HFFc6 (cell line): ENCODE results near the gene GDF7. TPM values are rescaled to one million over a fixed set of nuclear protein-coding genes. Genes with fewer than 3 reads are reported as not detected.

Experiments used
- DNase-seq: peaks from one replicate; pipeline ENCODE4 v3.0.0-alpha.2; 2018
- H3K27ac Mint-ChIP-seq: 2 replicates; pipeline ENCODE4 v1.8.0; 2020; ENCODE audit warnings: mild to moderate bottlenecking, mixed read lengths
- H3K27me3 Mint-ChIP-seq: 2 replicates; pipeline ENCODE4 v1.8.0; 2021; ENCODE audit warnings: mild to moderate bottlenecking, moderate library complexity, mixed read lengths; ENCODE audit not compliant: insufficient read depth
- H3K36me3 Mint-ChIP-seq: 2 replicates; pipeline ENCODE4 v1.8.0; 2021; ENCODE audit warnings: low read depth, mixed read lengths
- H3K4me1 Mint-ChIP-seq: 2 replicates; pipeline ENCODE4 v1.8.0; 2020; ENCODE audit warnings: low read depth, mixed read lengths
- H3K4me3 Mint-ChIP-seq: 2 replicates; pipeline ENCODE4 v1.8.0; 2020; ENCODE audit warnings: mild to moderate bottlenecking, moderate library complexity, mixed read lengths
- H3K9me3 Mint-ChIP-seq: 2 replicates; pipeline ENCODE4 v1.8.0; 2020; ENCODE audit warnings: mild to moderate bottlenecking, mixed read lengths
- total RNA-seq, 6 experiments: library from RNA; stranded (reverse); fragmentation: NEBNext Ultra II Directional; extraction: Animal tissue kit (Norgen Biotek cat#: 25700); gene quantifications; 2 replicates in 1 of 6; 3 replicates in 5 of 6; pipeline ENCODE4 v1.2.3, GENCODE V29; 2021
- TF ChIP-seq, protein P1 (sequence below): fragments of 200-600 bp; sonication (generic); IDR thresholded peaks from 2 replicates; pipeline ENCODE4 v1.5.0; 2021; ENCODE audit warnings: antibody characterized with exemption, mild to moderate bottlenecking

Gene GDF7
- total RNA-seq, 6 experiments from 2014 or later: 0.05 TPM; not detected in 5

DNA sequence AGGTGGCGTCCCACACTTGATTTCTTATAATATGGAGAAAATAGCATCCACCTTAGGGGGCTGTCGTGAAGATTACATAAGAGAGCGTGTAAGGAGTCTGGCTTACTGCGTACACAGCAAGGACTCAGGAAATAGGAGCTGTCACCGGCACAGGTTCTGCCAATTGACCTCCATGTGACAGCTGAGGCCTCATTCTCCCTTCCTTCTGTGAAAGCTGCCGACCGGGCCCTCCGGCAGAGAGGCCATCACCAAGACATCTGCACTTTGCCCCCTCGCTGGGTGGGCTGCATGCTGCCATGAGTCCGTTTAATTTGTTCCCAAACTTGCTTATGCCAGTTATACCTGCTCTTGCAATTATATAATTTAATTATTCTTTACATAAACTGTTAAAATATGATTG lies 43.7 kb upstream of the GDF7 start:
- H3K36me3 Mint-ChIP-seq: 0 out of 2 replicates have a peak, but pooled peaks cover 6% of the 10 kb centered on the region
- no peaks in the 10 kb centered on the region for H3K9me3 Mint-ChIP-seq
- peaks cover 3% of the 10 kb centered on the region; the same call in 1 of the 2 replicates for H3K27me3 Mint-ChIP-seq
- DNase-seq: no peak
- TF ChIP-seq, protein P1, sequence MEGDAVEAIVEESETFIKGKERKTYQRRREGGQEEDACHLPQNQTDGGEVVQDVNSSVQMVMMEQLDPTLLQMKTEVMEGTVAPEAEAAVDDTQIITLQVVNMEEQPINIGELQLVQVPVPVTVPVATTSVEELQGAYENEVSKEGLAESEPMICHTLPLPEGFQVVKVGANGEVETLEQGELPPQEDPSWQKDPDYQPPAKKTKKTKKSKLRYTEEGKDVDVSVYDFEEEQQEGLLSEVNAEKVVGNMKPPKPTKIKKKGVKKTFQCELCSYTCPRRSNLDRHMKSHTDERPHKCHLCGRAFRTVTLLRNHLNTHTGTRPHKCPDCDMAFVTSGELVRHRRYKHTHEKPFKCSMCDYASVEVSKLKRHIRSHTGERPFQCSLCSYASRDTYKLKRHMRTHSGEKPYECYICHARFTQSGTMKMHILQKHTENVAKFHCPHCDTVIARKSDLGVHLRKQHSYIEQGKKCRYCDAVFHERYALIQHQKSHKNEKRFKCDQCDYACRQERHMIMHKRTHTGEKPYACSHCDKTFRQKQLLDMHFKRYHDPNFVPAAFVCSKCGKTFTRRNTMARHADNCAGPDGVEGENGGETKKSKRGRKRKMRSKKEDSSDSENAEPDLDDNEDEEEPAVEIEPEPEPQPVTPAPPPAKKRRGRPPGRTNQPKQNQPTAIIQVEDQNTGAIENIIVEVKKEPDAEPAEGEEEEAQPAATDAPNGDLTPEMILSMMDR: no peak
- peaks cover 8% of the 10 kb centered on the region for H3K4me1 Mint-ChIP-seq
- H3K4me3 Mint-ChIP-seq: no peak overlapping the region
- no peak overlapping the region for H3K27ac Mint-ChIP-seq

DNA sequence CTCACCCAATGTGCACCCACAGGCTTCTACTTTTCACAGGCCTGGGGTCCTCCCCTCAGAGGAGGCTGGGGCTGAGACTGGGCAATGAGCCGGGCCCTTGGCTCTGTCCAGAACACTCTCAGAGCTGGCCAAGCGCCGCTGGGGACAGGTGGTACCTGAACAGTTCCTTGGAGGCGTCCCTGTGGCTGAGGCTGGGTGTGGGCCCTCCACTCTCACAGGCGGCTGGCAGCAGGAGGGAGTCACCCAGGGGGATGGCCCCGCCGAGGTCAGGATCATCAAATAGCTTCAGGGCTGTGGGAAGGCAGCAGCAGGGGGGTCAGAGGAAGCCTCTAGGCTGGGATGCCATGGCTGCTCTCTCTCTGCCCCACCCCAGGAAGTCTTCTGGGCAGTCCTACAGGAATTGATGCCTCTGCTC lies 43.2 kb upstream of the GDF7 start:
- Mint-ChIP-seq H3K27me3 (peaks cover 5% of the 10 kb centered on the region; the same call in 1 of the 2 replicates), H3K9me3 (no peaks in the 10 kb centered on the region), H3K4me3 (no peak overlapping the region), H3K27ac (no peak overlapping the region), H3K36me3 (0 out of 2 replicates have a peak, but pooled peaks cover 6% of the 10 kb centered on the region), H3K4me1 (peaks cover 6% of the 10 kb centered on the region; the same call in 1 of the 2 replicates)
- TF ChIP-seq, protein P1: no peak
- DNase-seq: no peak

DNA sequence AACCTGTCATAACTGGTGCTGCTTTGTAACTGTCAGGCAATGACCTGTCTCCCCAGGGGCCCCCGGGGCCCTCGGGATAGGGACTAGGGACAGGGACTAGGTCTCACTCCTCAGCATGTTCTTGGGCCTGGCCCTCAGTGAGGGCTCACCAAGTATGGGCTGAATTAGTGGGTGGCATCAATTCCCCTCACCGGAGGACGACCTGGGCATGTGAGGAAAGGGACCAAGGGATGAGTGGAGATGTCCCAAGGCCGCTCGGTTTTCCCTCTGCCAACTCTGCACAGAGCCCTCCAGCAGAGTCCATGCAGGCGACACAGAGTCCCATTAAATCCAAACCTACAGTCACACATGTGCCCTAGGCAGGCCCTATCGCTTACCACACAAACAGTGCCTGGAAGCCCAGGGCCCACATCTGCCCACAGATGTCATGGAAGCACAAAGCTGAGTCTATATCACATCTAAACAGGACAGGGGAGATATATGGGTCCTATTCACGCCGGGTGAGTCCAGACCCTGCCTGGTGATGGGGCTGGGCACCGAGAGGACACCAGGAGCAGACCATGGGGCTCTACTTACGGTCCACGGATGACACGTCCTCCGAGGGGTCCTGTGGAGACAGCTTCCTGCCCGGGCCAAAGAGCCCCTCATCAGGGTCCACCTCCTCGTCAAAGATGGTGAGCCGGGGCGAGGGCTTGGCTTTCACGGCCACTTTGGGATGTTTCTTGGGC lies 42.6 kb upstream of the GDF7 start:
- no peak for DNase-seq
- TF ChIP-seq, protein P1: no peak
- Mint-ChIP-seq H3K9me3 (no peaks in the 10 kb centered on the region), H3K27me3 (peaks cover 5% of the 10 kb centered on the region; the same call in 1 of the 2 replicates), H3K4me1 (peaks cover 4% of the 10 kb centered on the region; the same call in 1 of the 2 replicates), H3K36me3 (0 out of 2 replicates have a peak, but pooled peaks cover 6% of the 10 kb centered on the region), H3K4me3 (no peak overlapping the region), H3K27ac (no peak overlapping the region)

DNA sequence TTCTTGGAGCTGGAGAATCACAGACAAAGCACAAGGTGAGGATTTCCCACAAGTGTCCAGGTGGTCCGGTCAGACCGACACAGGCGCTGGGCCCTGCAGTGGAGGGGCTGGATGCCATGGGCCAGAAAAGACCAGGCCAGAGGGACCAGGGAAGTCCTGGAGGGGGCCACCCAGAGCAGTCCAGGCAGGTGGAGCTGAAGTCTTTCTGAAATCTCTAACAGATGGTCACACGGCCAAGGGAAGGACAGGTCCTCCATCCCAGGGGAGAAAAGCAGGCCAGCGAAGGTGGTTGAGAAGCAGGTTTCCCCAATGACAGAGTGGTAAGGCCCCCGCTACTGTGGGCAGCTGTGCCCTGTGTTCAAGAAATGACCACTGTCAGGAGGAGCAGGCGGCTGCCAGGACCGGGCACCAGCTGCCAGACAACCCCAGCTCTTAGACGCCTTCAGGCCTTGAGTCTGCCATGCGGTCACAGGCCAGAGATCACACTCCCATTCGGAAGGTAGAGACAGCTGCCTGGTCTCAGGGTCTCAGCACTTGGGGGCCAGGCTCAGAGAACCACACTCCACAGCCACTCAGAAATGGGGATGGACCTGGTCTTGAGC lies 42.0 kb upstream of the GDF7 start:
- H3K9me3 Mint-ChIP-seq: no peaks in the 10 kb centered on the region

More for the DNA sequence above, 42.0 kb upstream of the GDF7 start:
- TF ChIP-seq, protein P1: no peak
- Mint-ChIP-seq H3K27ac (no peak overlapping the region), H3K36me3 (0 out of 2 replicates have a peak, but pooled peaks cover 6% of the 10 kb centered on the region), H3K4me3 (no peak overlapping the region), H3K4me1 (no peaks in the 10 kb centered on the region; the same call in 1 of the 2 replicates), H3K27me3 (peaks cover 5% of the 10 kb centered on the region; the same call in 1 of the 2 replicates)
- DNase-seq: no peak
